SU-DHL-6 (cell line): ENCODE results near the gene WAS.

Experiments used
- H2AFZ ChIP-seq: fragments of 200-600 bp; sonication (generic); 2 replicates; pipeline ENCODE4 v1.6.1; 2014; ENCODE audit warnings: low read depth, mild to moderate bottlenecking, moderate library complexity, mixed read lengths, antibody characterized with exemption, low read length; ENCODE audit not compliant: severe bottlenecking
- H3F3A ChIP-seq: fragments of 200-600 bp; shearing (Covaris generic); 2 replicates; pipeline ENCODE4 v1.6.0; 2016; ENCODE audit warnings: antibody characterized with exemption, mild to moderate bottlenecking; ENCODE audit not compliant: insufficient read depth
- H3K27ac ChIP-seq: fragments of 200-600 bp; sonication (generic); 2 replicates; pipeline ENCODE4 v1.5.1; 2016; ENCODE audit warnings: low read depth, mild to moderate bottlenecking, low read length, moderate library complexity, mixed read lengths
- H3K27me3 ChIP-seq: fragments of 200-600 bp; sonication (generic), shearing (Covaris generic); 2 replicates; pipeline ENCODE4 v1.6.0; 2014; ENCODE audit warnings: mild to moderate bottlenecking, low read length
- H3K36me3 ChIP-seq: fragments of 200-600 bp; sonication (generic); 2 replicates; pipeline ENCODE4 v1.6.1; 2014; ENCODE audit warnings: mild to moderate bottlenecking, low read length, mixed read lengths
- H3K4me2 ChIP-seq: fragments of 300-600, 200-600 bp; shearing (Covaris generic), sonication (generic); 2 replicates; pipeline ENCODE4 v1.6.0; 2014; ENCODE audit warnings: low read length, low read depth, mild to moderate bottlenecking; ENCODE audit not compliant: poor library complexity, severe bottlenecking
- H3K4me3 ChIP-seq: fragments of 200-600 bp; sonication (generic); 2 replicates; pipeline ENCODE4 v1.5.1; 2014; ENCODE audit warnings: antibody characterized with exemption, low read length, mild to moderate bottlenecking, mixed read lengths; ENCODE audit not compliant: insufficient read depth, poor library complexity, severe bottlenecking
- H3K79me2 ChIP-seq: fragments of 200-600 bp; sonication (generic); 2 replicates; pipeline ENCODE4 v1.6.1; 2014; ENCODE audit warnings: mild to moderate bottlenecking, low read length, moderate library complexity; ENCODE audit not compliant: insufficient read depth
- H3K9ac ChIP-seq: fragments of 200-600 bp; sonication (generic); 2 replicates; pipeline ENCODE4 v1.7.0; 2014; ENCODE audit warnings: mild to moderate bottlenecking, low read length
- H3K9me2 ChIP-seq: fragments of 200-600 bp; sonication (generic); replicated peaks from 2 replicates; pipeline ENCODE4 v1.6.1; 2014; ENCODE audit warnings: low read length; ENCODE audit not compliant: insufficient read depth
- H3K9me3 ChIP-seq: fragments of 200-600 bp; sonication (generic); 2 replicates; pipeline ENCODE4 v1.6.1; 2014; ENCODE audit warnings: low read length, mixed read lengths; ENCODE audit not compliant: insufficient read depth
- H4K20me1 ChIP-seq: fragments of 200-600 bp; sonication (generic); 2 replicates; pipeline ENCODE4 v1.6.1; 2014; ENCODE audit warnings: low read depth, mild to moderate bottlenecking, antibody characterized with exemption, low read length, moderate library complexity, mixed read lengths
- EZH2phosphoT487 ChIP-seq: fragments of 200-600 bp; sonication (generic), shearing (Covaris generic); conservative IDR thresholded peaks from 2 replicates; pipeline ENCODE4 v1.6.1; 2018; ENCODE audit warnings: mild to moderate bottlenecking, antibody characterized with exemption, low read length, moderate library complexity, mixed read lengths
- TF ChIP-seq, protein P1 (sequence below): fragments of 200-600 bp; sonication (generic); IDR thresholded peaks from one replicate; pipeline ENCODE4 v1.5.1; 2017; ENCODE audit warnings: antibody characterized with exemption, mild to moderate bottlenecking, low read length, moderate library complexity; ENCODE audit not compliant: insufficient read depth, poor library complexity, severe bottlenecking

WAS gene

GRCh38 chrX:48709522-48710112 is 26.0 kb downstream of the WAS start:
- H3K27ac ChIP-seq = no peak overlapping the region
- no peaks in the 10 kb centered on the region for H3K36me3 ChIP-seq
- no peaks in the 10 kb centered on the region for H3K79me2 ChIP-seq
- no peaks in the 10 kb centered on the region for H3K27me3 ChIP-seq
- no peaks in the 10 kb centered on the region for H3K9me2 ChIP-seq
- TF ChIP-seq, protein P1, sequence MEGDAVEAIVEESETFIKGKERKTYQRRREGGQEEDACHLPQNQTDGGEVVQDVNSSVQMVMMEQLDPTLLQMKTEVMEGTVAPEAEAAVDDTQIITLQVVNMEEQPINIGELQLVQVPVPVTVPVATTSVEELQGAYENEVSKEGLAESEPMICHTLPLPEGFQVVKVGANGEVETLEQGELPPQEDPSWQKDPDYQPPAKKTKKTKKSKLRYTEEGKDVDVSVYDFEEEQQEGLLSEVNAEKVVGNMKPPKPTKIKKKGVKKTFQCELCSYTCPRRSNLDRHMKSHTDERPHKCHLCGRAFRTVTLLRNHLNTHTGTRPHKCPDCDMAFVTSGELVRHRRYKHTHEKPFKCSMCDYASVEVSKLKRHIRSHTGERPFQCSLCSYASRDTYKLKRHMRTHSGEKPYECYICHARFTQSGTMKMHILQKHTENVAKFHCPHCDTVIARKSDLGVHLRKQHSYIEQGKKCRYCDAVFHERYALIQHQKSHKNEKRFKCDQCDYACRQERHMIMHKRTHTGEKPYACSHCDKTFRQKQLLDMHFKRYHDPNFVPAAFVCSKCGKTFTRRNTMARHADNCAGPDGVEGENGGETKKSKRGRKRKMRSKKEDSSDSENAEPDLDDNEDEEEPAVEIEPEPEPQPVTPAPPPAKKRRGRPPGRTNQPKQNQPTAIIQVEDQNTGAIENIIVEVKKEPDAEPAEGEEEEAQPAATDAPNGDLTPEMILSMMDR = no peak
- TF ChIP-seq EZH2phosphoT487 = no peak
- no peak overlapping the region for H3K4me3 ChIP-seq
- no peaks in the 10 kb centered on the region for H4K20me1 ChIP-seq
- no peak overlapping the region for H3K9ac ChIP-seq
- no peaks in the 10 kb centered on the region for H3K9me3 ChIP-seq
- no peaks in the 10 kb centered on the region for H3F3A ChIP-seq
- H2AFZ ChIP-seq = no peak overlapping the region
- no peak overlapping the region for H3K4me2 ChIP-seq

GRCh38 chrX:48711162-48711928 is 27.7 kb downstream of the WAS start:
- Histone ChIP-seq H3K36me3 (no peaks in the 10 kb centered on the region), H3K79me2 (no peaks in the 10 kb centered on the region), H3K9ac (no peak overlapping the region), H2AFZ (no peak overlapping the region), H4K20me1 (no peaks in the 10 kb centered on the region), H3K27me3 (no peaks in the 10 kb centered on the region), H3F3A (no peaks in the 10 kb centered on the region), H3K9me2 (no peaks in the 10 kb centered on the region), H3K4me2 (no peak overlapping the region), H3K4me3 (no peak overlapping the region), H3K9me3 (no peaks in the 10 kb centered on the region), H3K27ac (no peak overlapping the region)
- TF ChIP-seq, protein P1 = no peak
- no peak for TF ChIP-seq EZH2phosphoT487

GRCh38 chrX:48711929-48712505 is 28.4 kb downstream of the WAS start:
- H3K4me3 ChIP-seq = no peak overlapping the region
- H3K9me2 ChIP-seq = no peaks in the 10 kb centered on the region
- H3K4me2 ChIP-seq = no peak overlapping the region
- TF ChIP-seq, protein P1 = no peak
- TF ChIP-seq EZH2phosphoT487 = no peak
- no peaks in the 10 kb centered on the region for H3F3A ChIP-seq
- H3K9me3 ChIP-seq = no peaks in the 10 kb centered on the region
- H4K20me1 ChIP-seq = no peaks in the 10 kb centered on the region
- H3K36me3 ChIP-seq = no peaks in the 10 kb centered on the region
- H3K79me2 ChIP-seq = no peaks in the 10 kb centered on the region
- H3K27ac ChIP-seq = no peak overlapping the region
- no peak overlapping the region for H3K9ac ChIP-seq
- H2AFZ ChIP-seq = no peak overlapping the region
- no peaks in the 10 kb centered on the region for H3K27me3 ChIP-seq
